NCI-H2196 (cell line): Measurements from ENCODE around the gene CCL20.
"Not testable (repeated sequence)": the region's sequence is repeated elsewhere in the genome, so short reads cannot be mapped to it uniquely, and the experiment has no call there.

ENCODE experiments used
- DNase-seq: peaks from one replicate; lab custom pipeline; 2025; ENCODE audit not compliant: unreplicated experiment; lab: John Stamatoyannopoulos, UW

The CCL20 gene

GRCh38 chr2:227813562-227814353, at the start of gene CCL20:
Gene CCL20, plus strand, starts transcription at chr2:227813842. Its CDS starts 70 bp downstream, at chr2:227813912.
- DNase-seq: no peak

GRCh38 chr2:227765788-227766372, 47.8 kb upstream of the CCL20 start:
- no peak for DNase-seq

GRCh38 chr2:227766373-227766883, 47.2 kb upstream of the CCL20 start:
- DNase-seq: peak; percentile 67

GRCh38 chr2:227767830-227768229, 45.8 kb upstream of the CCL20 start:
- no peak for DNase-seq

GRCh38 chr2:227772197-227772661, 41.4 kb upstream of the CCL20 start:
- DNase-seq: no peak

GRCh38 chr2:227772932-227773331, 40.7 kb upstream of the CCL20 start:
- DNase-seq: no peak

GRCh38 chr2:227774011-227774624, 39.5 kb upstream of the CCL20 start:
- DNase-seq: no peak

GRCh38 chr2:227774895-227775842, 38.5 kb upstream of the CCL20 start:
- DNase-seq: no peak

- DNase-seq: no peak
These were observed 32.5 kb upstream of the CCL20 start for GRCh38 chr2:227780981-227781615.

GRCh38 chr2:227781841-227782240, 31.8 kb upstream of the CCL20 start:
- DNase-seq: no peak

GRCh38 chr2:227782804-227783203, 30.8 kb upstream of the CCL20 start:
- DNase-seq: no peak

GRCh38 chr2:227783404-227784138, 30.1 kb upstream of the CCL20 start:
- DNase-seq: no peak

GRCh38 chr2:227785293-227785692, 28.3 kb upstream of the CCL20 start:
- no peak for DNase-seq

- DNase-seq: no peak
These were observed 25.1 kb upstream of the CCL20 start for GRCh38 chr2:227788561-227789018.

GRCh38 chr2:227789803-227790202, 23.8 kb upstream of the CCL20 start:
- DNase-seq: no peak

GRCh38 chr2:227793148-227793712, 20.4 kb upstream of the CCL20 start:
- no peak for DNase-seq

- no peak for DNase-seq
These were observed 17.5 kb upstream of the CCL20 start for GRCh38 chr2:227796045-227796711.

GRCh38 chr2:227796768-227797167, 16.9 kb upstream of the CCL20 start:
- DNase-seq: not testable (repeated sequence)

GRCh38 chr2:227799202-227799601, 14.4 kb upstream of the CCL20 start:
- no peak for DNase-seq
